GM18498 (cell line): Measurements from ENCODE around the gene CAV1.
"Not testable (repeated sequence)": the region's sequence is repeated elsewhere in the genome, so short reads cannot be mapped to it uniquely, and the experiment has no call there.

Experiments used
- ATAC-seq: cut with Tn5 transposase; IDR thresholded peaks from one replicate; pipeline ENCODE4 v1.9.1; 2021; ENCODE audit warnings: mild to moderate bottlenecking, moderate library complexity; ENCODE audit not compliant: unreplicated experiment

Gene CAV1

GRCh38 chr7:116577320-116577871 lies 52.6 kb downstream of the CAV1 start:
- ATAC-seq = peak; percentile 83

- ATAC-seq = no peak
Measured at GRCh38 chr7:116578526-116578925, 53.7 kb downstream of the CAV1 start.

- no peak for ATAC-seq
Measured at GRCh38 chr7:116579322-116579721, 54.5 kb downstream of the CAV1 start.

- no peak for ATAC-seq
Measured at GRCh38 chr7:116579835-116580234, 55.0 kb downstream of the CAV1 start.

GRCh38 chr7:116582164-116582732 lies 57.4 kb downstream of the CAV1 start:
- no peak for ATAC-seq

GRCh38 chr7:116582806-116583444 lies 58.1 kb downstream of the CAV1 start:
- peak; percentile 56 for ATAC-seq

- ATAC-seq = peak; percentile 93
Measured at GRCh38 chr7:116583653-116584052, 58.8 kb downstream of the CAV1 start.

- ATAC-seq = no peak
Measured at GRCh38 chr7:116584721-116585120, 59.9 kb downstream of the CAV1 start.

- no peak for ATAC-seq
Measured at GRCh38 chr7:116585392-116585791, 60.6 kb downstream of the CAV1 start.

GRCh38 chr7:116585967-116586366 lies 61.1 kb downstream of the CAV1 start:
- ATAC-seq = no peak

GRCh38 chr7:116587200-116587599 lies 62.4 kb downstream of the CAV1 start:
- not testable (repeated sequence) for ATAC-seq

- peak; percentile 55 for ATAC-seq
Measured at GRCh38 chr7:116588225-116588624, 63.4 kb downstream of the CAV1 start.

- ATAC-seq = no peak
Measured at GRCh38 chr7:116588641-116589594, 64.1 kb downstream of the CAV1 start.

- ATAC-seq = peak; percentile 44
Measured at GRCh38 chr7:116591202-116592040, 66.6 kb downstream of the CAV1 start.

- ATAC-seq = no peak
Measured at GRCh38 chr7:116592041-116592355, 67.2 kb downstream of the CAV1 start.

GRCh38 chr7:116592445-116592844 lies 67.6 kb downstream of the CAV1 start:
- ATAC-seq = no peak

GRCh38 chr7:116593359-116594075 lies 68.7 kb downstream of the CAV1 start:
- ATAC-seq = no peak

- ATAC-seq = no peak
Measured at GRCh38 chr7:116595063-116595462, 70.2 kb downstream of the CAV1 start.

GRCh38 chr7:116597384-116597783 lies 72.5 kb downstream of the CAV1 start:
- ATAC-seq = no peak

- ATAC-seq = no peak
Measured at GRCh38 chr7:116598278-116598677, 73.4 kb downstream of the CAV1 start.
